H1 (cell line): ENCODE data around the gene HADHA. TPM values are rescaled to one million over a fixed set of nuclear protein-coding genes. Genes with fewer than 3 reads are reported as not detected.

Experiments used
- CTCF ChIA-PET: fragments of 300-600 bp; sonication (Branson Sonifier 250); formaldehyde crosslinking; loops from one replicate; lab custom pipeline; 2021; ENCODE audit not compliant: partially characterized antibody; lab: Charles Lee
- POLR2A ChIA-PET: fragments of 300-600 bp; sonication (Branson Sonifier 250); formaldehyde crosslinking; loops from one replicate; lab custom pipeline; 2021; ENCODE audit warnings: inconsistent platforms; ENCODE audit not compliant: partially characterized antibody; lab: Charles Lee
- DNase-seq, 2 experiments: peaks; one replicate each; pipeline versions ENCODE4 v3.0.0 to v3.0.0-alpha.2; 2010 to 2022; ENCODE audit warnings: low spot score in 2 of 2, low read depth in 1 of 2, mixed read lengths in 1 of 2
- FAIRE-seq: peaks from 2 replicates; lab custom pipeline; 2011; peaks lifted over from hg19 to GRCh38; lab: Jason Lieb, UNC
- H2AFZ ChIP-seq: 2 replicates; pipeline ENCODE4 v1.8.1; 2012; ENCODE audit warnings: low read length, inconsistent platforms
- H2AK5ac ChIP-seq: 2 replicates; pipeline ENCODE4 v1.6.1; 2013; ENCODE audit warnings: low read depth, low read length
- H2BK120ac ChIP-seq: replicated peaks from 2 replicates; pipeline ENCODE3; 2013; ENCODE audit warnings: low read depth, low read length, inconsistent platforms
- H2BK12ac ChIP-seq: 2 replicates; pipeline ENCODE4 v1.6.1; 2013; ENCODE audit warnings: low read depth, low read length
- H2BK15ac ChIP-seq: 2 replicates; pipeline ENCODE4 v1.6.1; 2013; ENCODE audit warnings: low read length
- H2BK20ac ChIP-seq: 2 replicates; pipeline ENCODE4 v1.6.1; 2013; ENCODE audit warnings: low read length
- H2BK5ac ChIP-seq: 2 replicates; pipeline ENCODE4 v1.6.1; 2013; ENCODE audit warnings: low read depth, low read length
- H3K14ac ChIP-seq: 2 replicates; pipeline ENCODE4 v1.6.1; 2013; ENCODE audit warnings: inconsistent platforms; ENCODE audit not compliant: insufficient read length
- H3K18ac ChIP-seq: 2 replicates; pipeline ENCODE4 v1.6.1; 2013; ENCODE audit warnings: low read length; ENCODE audit errors: extremely low read depth
- H3K23ac ChIP-seq: 2 replicates; pipeline ENCODE4 v1.6.1; 2013; ENCODE audit warnings: inconsistent platforms; ENCODE audit not compliant: insufficient read length
- H3K23me2 ChIP-seq: 2 replicates; pipeline ENCODE4 v1.6.1; 2013; ENCODE audit warnings: low read depth, low read length
- H3K27ac ChIP-seq: 2 replicates; pipeline ENCODE4 v1.6.1; 2011; ENCODE audit warnings: low read depth, low read length, inconsistent platforms
- H3K27me3 ChIP-seq, 4 experiments: replicated peaks in 1 of 4; 1 replicate in 1 of 4; 2 replicates in 3 of 4; pipeline versions ENCODE4 v1.6.1 to v1.8.1; 2011 to 2013; ENCODE audit warnings: low read length in 3 of 4, mild to moderate bottlenecking in 3 of 4, inconsistent platforms in 2 of 4, mixed read lengths in 2 of 4, moderate library complexity in 1 of 4; ENCODE audit not compliant: control insufficient read depth in 3 of 4, insufficient read depth in 3 of 4; ENCODE audit errors: extremely low read depth in 1 of 4
- H3K36me3 ChIP-seq, 4 experiments: 2 replicates each; pipeline versions ENCODE4 v1.6.1 to v1.8.1; 2011 to 2013; ENCODE audit warnings: mild to moderate bottlenecking in 4 of 4, low read length in 3 of 4, moderate library complexity in 2 of 4, control low read depth in 1 of 4, inconsistent platforms in 1 of 4; ENCODE audit not compliant: insufficient read depth in 4 of 4, control insufficient read depth in 2 of 4
- H3K4ac ChIP-seq: replicated peaks from 2 replicates; pipeline ENCODE3; 2013; ENCODE audit warnings: low read length, low read depth, mixed read lengths, inconsistent platforms; ENCODE audit not compliant: insufficient read length
- H3K4me1 ChIP-seq, 4 experiments: replicated peaks in 1 of 4; 1 replicate in 1 of 4; 2 replicates in 3 of 4; pipeline versions ENCODE4 v1.6.1 to v1.8.1; 2011 to 2013; ENCODE audit warnings: low read length in 3 of 4, inconsistent platforms in 2 of 4, mixed read lengths in 1 of 4; ENCODE audit not compliant: insufficient read depth in 4 of 4, control insufficient read depth in 3 of 4
- H3K4me2 ChIP-seq, 2 experiments: 2 replicates each; pipeline versions ENCODE4 v1.6.1 to v1.8.1; 2011 to 2013; ENCODE audit warnings: low read depth in 2 of 2, low read length in 2 of 2, control low read depth in 1 of 2, inconsistent platforms in 1 of 2, mild to moderate bottlenecking in 1 of 2; ENCODE audit not compliant: insufficient read depth in 1 of 2
- H3K4me3 ChIP-seq, 4 experiments: fragments of 200-600, 300-600 bp in 1 of 4; sonication (generic), shearing (Covaris generic), sonication (Bioruptor Twin) in 1 of 4; 2 replicates each; pipeline versions ENCODE4 v1.5.1 to v1.8.1; 2011 to 2016; ENCODE audit warnings: low read length in 4 of 4, low read depth in 3 of 4, control low read depth in 2 of 4, inconsistent platforms in 2 of 4, mild to moderate bottlenecking in 2 of 4, mixed read lengths in 1 of 4, moderate library complexity in 1 of 4; ENCODE audit not compliant: insufficient read depth in 2 of 4; ENCODE audit errors: extremely low read depth in 1 of 4
- H3K56ac ChIP-seq: replicated peaks from 2 replicates; pipeline ENCODE3; 2013; ENCODE audit warnings: low read depth, mild to moderate bottlenecking, mixed read lengths, low read length, inconsistent platforms; ENCODE audit not compliant: insufficient read length
- H3K79me1 ChIP-seq: 2 replicates; pipeline ENCODE4 v1.6.1; 2013; ENCODE audit warnings: low read depth, low read length, control low read depth
- H3K79me2 ChIP-seq, 2 experiments: 2 replicates each; pipeline versions ENCODE4 v1.6.1 to v1.8.1; 2012 to 2013; ENCODE audit warnings: low read length in 2 of 2, mild to moderate bottlenecking in 2 of 2, inconsistent platforms in 1 of 2; ENCODE audit not compliant: insufficient read depth in 2 of 2, control insufficient read depth in 1 of 2
- H3K9ac ChIP-seq, 4 experiments: replicated peaks in 1 of 4; 1 replicate in 1 of 4; 2 replicates in 3 of 4; pipeline versions ENCODE4 v1.6.1 to v1.8.1; 2011 to 2013; ENCODE audit warnings: low read depth in 3 of 4, low read length in 3 of 4, control low read depth in 2 of 4, mild to moderate bottlenecking in 2 of 4, moderate library complexity in 2 of 4, inconsistent platforms in 1 of 4; ENCODE audit errors: extremely low read depth in 1 of 4
- H3K9me3 ChIP-seq, 2 experiments: 2 replicates each; pipeline versions ENCODE4 v1.6.1 to v1.8.1; 2012 to 2013; ENCODE audit warnings: mild to moderate bottlenecking in 2 of 2, moderate library complexity in 2 of 2, control low read depth in 1 of 2, inconsistent platforms in 1 of 2, low read depth in 1 of 2, low read length in 1 of 2, mixed read lengths in 1 of 2; ENCODE audit not compliant: insufficient read depth in 2 of 2
- H4K20me1 ChIP-seq, 2 experiments: replicated peaks in 1 of 2; 2 replicates each; pipeline versions ENCODE3 to v1.8.1; 2011 to 2013; ENCODE audit warnings: inconsistent platforms in 2 of 2, low read length in 2 of 2, mild to moderate bottlenecking in 1 of 2; ENCODE audit not compliant: insufficient read depth in 2 of 2, control insufficient read depth in 1 of 2
- H4K5ac ChIP-seq: 2 replicates; pipeline ENCODE4 v1.6.1; 2013; ENCODE audit warnings: low read length, low read depth, mixed read lengths, inconsistent platforms; ENCODE audit not compliant: insufficient read length
- H4K8ac ChIP-seq: 2 replicates; pipeline ENCODE4 v1.8.0; 2013; ENCODE audit warnings: mild to moderate bottlenecking, moderate library complexity, low read length, inconsistent platforms; ENCODE audit not compliant: insufficient read depth; ENCODE audit errors: extremely low read depth
- H4K91ac ChIP-seq: replicated peaks from 2 replicates; pipeline ENCODE3; 2013; ENCODE audit warnings: low read length, mixed read lengths, inconsistent platforms; ENCODE audit not compliant: insufficient read length
- ASH2L ChIP-seq: fragments of 200-600, 300-600 bp; sonication (generic); IDR thresholded peaks from one replicate; pipeline ENCODE4 v1.7.1; 2017; ENCODE audit warnings: low read length
- BRCA1 ChIP-seq: IDR thresholded peaks from 2 replicates; pipeline ENCODE4 v1.6.1; 2012; ENCODE audit warnings: low read depth, low read length, improper control_type of control experiment
- CTBP2 ChIP-seq: IDR thresholded peaks from 2 replicates; pipeline ENCODE4 v1.7.0; 2011; ENCODE audit warnings: borderline replicate concordance, mild to moderate bottlenecking, moderate library complexity, mixed read lengths, low read length; ENCODE audit not compliant: insufficient read depth, insufficient read length
- HDAC6 ChIP-seq: IDR thresholded peaks from one replicate; pipeline ENCODE4 v1.7.1; 2012; ENCODE audit warnings: low read depth, mild to moderate bottlenecking, inconsistent platforms, low read length, moderate library complexity
- KDM4A ChIP-seq: IDR thresholded peaks from one replicate; pipeline ENCODE4 v1.7.1; 2012; ENCODE audit warnings: low read depth, mild to moderate bottlenecking, moderate library complexity, low read length, inconsistent platforms; ENCODE audit not compliant: severe bottlenecking
- RBBP5 ChIP-seq: IDR thresholded peaks from 2 replicates; pipeline ENCODE4 v1.7.1; 2012; ENCODE audit warnings: low read depth, mild to moderate bottlenecking, inconsistent platforms, low read length, moderate library complexity, borderline replicate concordance
- SIX5 ChIP-seq: IDR thresholded peaks from 2 replicates; pipeline ENCODE4 v1.6.1; 2011; ENCODE audit warnings: mild to moderate bottlenecking, low read depth, low read length
- ZNF274 ChIP-seq: IDR thresholded peaks from 2 replicates; pipeline ENCODE4 v1.7.0; 2012; ENCODE audit warnings: low read length, borderline replicate concordance; ENCODE audit errors: extremely low read depth
- WGBS, 2 experiments: shearing (Covaris generic) in 1 of 2; methylation state at CpG; one replicate each; pipeline versions ENCODE4 v1.1.6 to v1.1.7; 2013 to 2015; ENCODE audit warnings: low lambda C conversion rate in 2 of 2, mixed read lengths in 2 of 2, inconsistent platforms in 1 of 2, low coverage in 1 of 2, missing lambda C conversion rate in 1 of 2; ENCODE audit not compliant: insufficient replicate concordance in 2 of 2, insufficient coverage in 1 of 2, insufficient read length in 1 of 2; ENCODE audit errors: extremely low coverage in 1 of 2, missing lambda C conversion rate in 1 of 2; 5-methylcytosine and 5-hydroxymethylcytosine counted together
- polyA plus RNA-seq, 7 experiments: library from polyadenylated mRNA; depleted of rRNA in 3 of 7; stranded (reverse) in 5 of 7; unstranded in 2 of 7; fragments of >200 nt in 5 of 7; fragments of 200-250 nt in 2 of 7; gene quantifications; 1 replicate in 5 of 7; 2 replicates in 1 of 7; 4 replicates in 1 of 7; pipeline versions ENCODE4 v1.2.1 to v1.2.3, GENCODE V29; 2011 to 2013; ENCODE audit warnings: missing spikeins in 2 of 7, mixed read lengths in 2 of 7
- total RNA-seq: library from RNA; stranded (reverse); fragmentation: NEBNext Ultra II Directional; extraction: Animal tissue kit (Norgen Biotek cat#: 25700); gene quantifications from 2 replicates; pipeline ENCODE4 v1.2.1, GENCODE V29; 2021
- TF ChIP-seq, protein P1 (sequence below): IDR thresholded peaks from 2 replicates; pipeline ENCODE4 v1.6.1; 2011; ENCODE audit warnings: low read depth, mild to moderate bottlenecking, low read length; ENCODE audit not compliant: insufficient read depth

HADHA gene
- total and polyA plus RNA-seq, 2 of the 8 experiments (the other 6 are each of a cell fraction or from before 2014, with no cell fraction given), result 64.6 to 131 TPM

DNA sequence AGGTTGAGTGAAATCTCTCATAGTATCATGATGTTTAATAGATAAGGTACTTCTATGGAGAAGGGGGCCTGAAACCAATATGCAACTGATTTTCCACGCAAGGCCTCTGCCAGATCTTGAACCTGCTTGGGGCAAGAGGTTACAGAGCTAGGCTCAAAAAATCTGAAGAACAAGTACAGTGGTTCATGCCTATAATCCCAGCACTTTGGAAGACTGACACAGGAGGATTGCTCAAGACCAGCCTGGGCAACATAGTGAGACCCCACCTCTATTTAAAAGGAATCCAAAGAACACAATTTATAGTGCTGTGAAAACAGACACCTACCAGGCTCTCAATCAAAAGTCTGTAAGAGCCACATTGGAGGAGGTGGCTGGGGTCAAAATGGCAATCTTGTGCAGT is 28.6 kb downstream of the HADHA start:
- no peak overlapping the region for H2AK5ac ChIP-seq
- no peaks in the 10 kb centered on the region for H3K4me1 ChIP-seq
- DNase-seq (no peak), FAIRE-seq (no peak)
- no peaks in the 10 kb centered on the region for H3K79me1 ChIP-seq
- H3K4ac ChIP-seq, result no peak overlapping the region
- 94% methylated on average over 1 of the region's 1 CpG; no CpG with 5 or more reads in 1 of the 2 experiments for WGBS, 2 experiments
- H3K23me2 ChIP-seq, result no peaks in the 10 kb centered on the region
- H3K27ac ChIP-seq, result no peak overlapping the region
- H2BK20ac ChIP-seq, result no peak overlapping the region
- peaks cover 0 to 42% (median 28%) of the 10 kb centered on the region in 4 experiments; a peak in 6 of 8 replicates for H3K36me3 ChIP-seq
- no peak overlapping the region for H3K56ac ChIP-seq
- CTCF ChIA-PET, result interaction anchor here (0.9 kb wide), 1 partner anchor 10 kb away, joined by 3 read pairs; no protein-coding TSS in a partner anchor
- H3K27me3 ChIP-seq, result no peaks in the 10 kb centered on the region
- H2AFZ ChIP-seq, result no peak overlapping the region
- no peaks in the 10 kb centered on the region for H4K20me1 ChIP-seq
- H3K4me2 ChIP-seq, result no peak overlapping the region
- H2BK15ac ChIP-seq, result no peak overlapping the region
- no peaks in the 10 kb centered on the region for H3K79me2 ChIP-seq
- H3K18ac ChIP-seq, result no peak overlapping the region
- H2BK5ac ChIP-seq, result no peak overlapping the region
- H4K91ac ChIP-seq, result no peak overlapping the region
- H2BK12ac ChIP-seq, result no peak overlapping the region
- no peak overlapping the region for H4K8ac ChIP-seq
- no peak overlapping the region for H3K14ac ChIP-seq
- no peak overlapping the region for H4K5ac ChIP-seq
- H3K9me3 ChIP-seq, result no peaks in the 10 kb centered on the region
- POLR2A ChIA-PET, result interaction anchor here (1.0 to 1.2 kb wide), 2 partner anchors 24 to 27 kb away, joined by 3 read pairs; no protein-coding TSS in a partner anchor
- no peak overlapping the region for H3K9ac ChIP-seq
- H2BK120ac ChIP-seq, result no peak overlapping the region
- H3K4me3 ChIP-seq, result no peak overlapping the region
- H3K23ac ChIP-seq, result no peak overlapping the region
- TF ChIP-seq SIX5, result no peak
- no peak for TF ChIP-seq BRCA1
- TF ChIP-seq ZNF274, result no peak
- no peak for TF ChIP-seq KDM4A
- TF ChIP-seq ASH2L, result no peak
- TF ChIP-seq, protein P1, sequence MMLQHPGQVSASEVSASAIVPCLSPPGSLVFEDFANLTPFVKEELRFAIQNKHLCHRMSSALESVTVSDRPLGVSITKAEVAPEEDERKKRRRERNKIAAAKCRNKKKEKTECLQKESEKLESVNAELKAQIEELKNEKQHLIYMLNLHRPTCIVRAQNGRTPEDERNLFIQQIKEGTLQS, result no peak
- no peak for TF ChIP-seq HDAC6
- TF ChIP-seq RBBP5, result no peak
- TF ChIP-seq CTBP2, result no peak
